ENCODE measurements around the gene E4F1.
"Not testable (repeated sequence)": the region's sequence is repeated elsewhere in the genome, so short reads cannot be mapped to it uniquely, and the experiment has no call there.

E4F1 gene

DNA sequence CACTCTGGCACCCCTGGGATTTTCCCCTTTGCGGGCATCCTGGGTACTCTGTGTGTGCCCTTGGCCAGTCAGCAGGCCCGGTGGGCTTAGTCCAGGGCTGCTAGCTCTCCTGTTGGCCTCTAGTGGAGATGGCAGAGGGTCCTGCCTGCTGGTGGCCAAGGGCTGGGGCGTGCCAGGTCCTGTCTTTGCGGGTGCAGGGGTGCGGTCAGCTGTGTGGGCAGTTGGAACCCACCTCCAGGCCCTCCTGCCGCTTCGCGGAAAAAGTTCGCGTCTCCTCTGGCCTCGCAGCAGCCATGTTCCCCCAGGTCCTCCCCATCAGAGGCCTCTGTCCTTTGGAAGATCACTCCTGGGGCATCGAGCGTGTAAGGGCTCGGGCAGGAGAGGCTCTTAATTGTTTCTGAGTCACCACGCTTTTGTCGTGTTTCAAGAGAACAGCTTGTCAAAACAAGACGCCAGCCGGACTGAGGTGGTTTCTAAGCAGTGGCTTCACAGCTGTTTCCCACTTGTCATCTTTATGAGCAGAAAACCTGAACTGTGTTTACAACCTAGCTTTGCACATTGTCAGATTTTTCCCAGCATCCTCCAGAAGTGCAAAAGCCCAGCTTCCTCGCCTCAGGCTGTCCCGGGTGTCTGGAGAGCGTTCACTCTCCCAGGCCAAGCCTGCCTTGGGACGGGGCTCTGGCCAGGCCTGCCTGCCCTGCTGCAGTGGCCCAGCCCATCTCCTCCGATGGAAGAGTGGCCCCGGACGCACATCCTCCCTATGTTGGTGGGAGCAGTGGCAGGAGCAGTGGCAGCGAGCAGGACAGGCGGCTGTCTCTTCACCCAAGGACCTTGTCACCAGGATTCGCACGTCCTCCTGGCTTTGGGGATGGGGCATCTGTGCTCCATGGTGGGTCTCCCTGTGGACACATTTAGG, 7.9 kb downstream of the E4F1 start:
- DNase-seq (ENCODE audit: low read depth) = no peak

- DNase-seq (ENCODE audit: low read depth) = no peak
Measured at GRCh38 chr16:2232094-2232990, 9.0 kb downstream of the E4F1 start.

GRCh38 chr16:2233046-2233775, 9.8 kb downstream of the E4F1 start:
- no peak for DNase-seq (ENCODE audit: low read depth)

- no peak for DNase-seq (ENCODE audit: low read depth)
Measured at GRCh38 chr16:2233872-2234812, 10.8 kb downstream of the E4F1 start.

DNA sequence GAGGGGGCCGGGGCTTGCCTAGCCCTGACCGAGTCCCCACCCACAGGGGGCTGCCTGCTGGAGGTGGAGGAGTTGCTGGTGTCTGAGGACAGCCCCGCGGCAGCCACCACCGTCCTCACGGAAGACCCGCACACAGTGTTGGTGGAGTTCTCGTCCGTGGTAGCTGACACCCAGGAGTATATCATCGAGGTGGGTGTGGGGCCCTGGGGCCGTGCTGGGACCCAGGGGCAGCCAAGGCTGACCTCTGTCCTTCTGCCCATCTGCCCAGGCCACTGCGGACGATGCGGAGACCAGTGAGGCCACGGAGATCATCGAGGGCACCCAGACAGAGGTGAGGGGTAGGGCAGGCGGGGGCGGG, 11.4 kb downstream of the E4F1 start:
- DNase-seq (ENCODE audit: low read depth) = no peak

- DNase-seq (ENCODE audit: low read depth) = no peak
Measured at GRCh38 chr16:2235234-2235651, 11.9 kb downstream of the E4F1 start.

DNA sequence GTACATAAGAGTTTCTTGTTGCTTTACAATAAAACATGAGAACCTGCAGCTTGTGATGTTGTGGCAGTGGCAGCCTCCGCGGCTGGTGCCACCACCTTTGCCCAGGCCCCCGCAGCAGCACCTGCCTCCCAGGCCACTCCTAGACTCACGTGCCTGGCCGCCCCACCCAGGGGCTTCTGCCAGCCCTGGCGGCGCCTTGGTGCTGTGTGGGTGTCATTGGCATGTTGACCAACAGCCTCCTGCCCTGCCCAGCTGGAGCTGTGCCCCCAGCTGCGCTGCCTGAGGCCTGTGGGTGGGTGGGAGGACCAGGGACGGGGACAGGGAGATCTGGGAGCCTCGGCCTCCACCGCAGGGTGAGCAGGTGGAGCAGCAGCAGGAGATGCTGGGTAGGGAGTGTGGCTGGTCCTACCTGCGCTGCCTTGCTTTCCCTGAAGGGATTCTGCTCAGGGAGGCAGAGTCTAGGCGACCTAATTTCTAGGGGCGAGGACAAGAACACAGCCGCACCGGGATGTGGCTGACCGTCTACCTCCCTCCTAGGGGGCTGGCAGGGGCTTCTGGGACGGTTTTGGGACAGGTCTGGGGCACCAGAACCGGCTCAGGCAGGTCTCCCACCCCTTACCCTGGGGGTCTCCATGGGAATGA, 12.4 kb downstream of the E4F1 start:
- no peak for DNase-seq (ENCODE audit: low read depth)

DNA sequence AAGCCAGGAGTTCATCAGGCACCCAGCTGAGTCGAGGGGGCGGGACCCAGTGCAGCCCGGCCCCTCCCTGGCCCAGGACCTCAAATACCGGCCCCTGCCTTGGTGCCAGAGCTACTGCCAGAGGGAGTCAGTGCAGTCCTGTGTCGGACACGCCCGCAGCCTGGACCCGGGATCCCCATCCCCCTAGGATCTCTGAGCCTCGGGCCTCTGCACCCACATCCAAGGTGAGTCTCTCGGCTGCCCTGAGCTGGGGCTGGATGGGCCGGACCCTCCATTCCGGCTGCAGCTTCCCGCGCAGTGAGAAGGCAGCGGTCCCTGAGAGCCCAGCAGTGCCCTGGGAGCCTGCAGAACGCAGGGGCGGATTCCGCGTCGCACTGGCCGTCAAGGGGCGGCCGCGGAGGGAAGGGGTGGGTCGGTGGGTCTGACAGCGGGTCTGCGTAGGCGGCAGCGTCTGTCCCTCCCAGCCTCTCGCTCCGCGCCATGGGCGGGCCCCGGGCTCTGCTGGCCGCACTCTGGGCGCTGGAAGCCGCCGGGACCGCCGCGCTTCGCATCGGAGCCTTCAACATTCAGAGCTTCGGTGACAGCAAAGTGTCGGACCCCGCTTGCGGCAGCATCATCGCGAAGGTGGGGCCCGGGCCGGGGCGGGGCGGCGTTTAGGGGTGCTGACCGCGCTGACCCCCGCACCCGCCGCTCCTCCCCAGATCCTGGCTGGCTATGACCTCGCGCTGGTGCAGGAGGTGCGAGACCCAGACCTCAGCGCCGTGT, 13.1 kb downstream of the E4F1 start, which contains the start of gene DNASE1L2:
Gene DNASE1L2 (plus strand): TSS at position 108 of the 765 bp plus-strand sequence. CDS start 373 bp downstream, at position 481.
- DNase-seq (ENCODE audit: low read depth) = no peak

DNA sequence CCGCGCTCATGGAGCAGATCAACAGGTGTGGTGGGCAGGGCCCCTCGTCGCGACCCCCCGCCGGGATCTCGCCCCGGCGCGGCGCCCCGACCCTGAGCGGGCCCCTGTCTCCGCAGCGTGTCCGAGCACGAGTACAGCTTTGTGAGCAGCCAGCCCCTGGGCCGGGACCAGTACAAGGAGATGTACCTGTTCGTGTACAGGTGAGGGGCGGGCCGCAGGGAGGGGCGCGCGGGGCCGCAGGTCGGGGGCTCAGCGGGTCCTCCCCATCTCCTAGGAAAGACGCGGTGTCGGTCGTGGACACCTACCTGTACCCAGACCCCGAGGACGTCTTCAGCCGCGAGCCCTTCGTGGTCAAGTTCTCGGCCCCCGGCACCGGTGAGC, 13.7 kb downstream of the E4F1 start:
- no peak for DNase-seq (ENCODE audit: low read depth)

- DNase-seq (ENCODE audit: low read depth) = no peak
Measured at GRCh38 chr16:2237493-2238149, 14.2 kb downstream of the E4F1 start.

GRCh38 chr16:2238150-2238837, 14.9 kb downstream of the E4F1 start:
- no peak for DNase-seq (ENCODE audit: low read depth)

- DNase-seq (ENCODE audit: low read depth) = no peak
Measured at GRCh38 chr16:2238838-2239675, 15.7 kb downstream of the E4F1 start.

GRCh38 chr16:2240331-2240730, 16.9 kb downstream of the E4F1 start:
- not testable (repeated sequence) for DNase-seq (ENCODE audit: low read depth)

GRCh38 chr16:2242598-2242997, 19.2 kb downstream of the E4F1 start:
- no peak for DNase-seq (ENCODE audit: low read depth)

DNA sequence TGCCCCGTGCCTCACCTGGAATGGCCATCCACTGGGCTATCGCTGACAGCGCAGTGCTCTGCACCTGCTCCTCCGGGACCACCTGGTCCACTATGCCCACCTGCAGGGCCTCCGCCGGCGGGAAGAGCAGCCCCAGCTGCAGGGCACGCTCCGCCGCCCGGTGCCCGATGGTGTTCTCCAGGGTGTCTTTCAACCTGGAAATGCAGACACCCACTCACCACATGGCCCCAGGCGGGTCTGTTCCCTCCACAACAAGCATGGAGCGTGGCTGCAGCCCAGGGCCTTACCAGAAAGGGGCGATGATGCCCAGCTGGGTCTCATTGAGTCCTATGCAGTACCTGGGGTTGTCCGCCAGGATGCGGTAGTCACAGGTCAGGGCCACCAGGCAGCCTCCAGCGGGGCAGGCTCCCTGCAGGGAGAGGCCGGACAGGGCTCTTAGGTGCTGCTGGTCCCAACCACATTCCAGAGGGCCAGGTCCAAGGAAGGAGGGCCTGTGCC, 19.7 kb downstream of the E4F1 start:
- no peak for DNase-seq (ENCODE audit: low read depth)

DNA sequence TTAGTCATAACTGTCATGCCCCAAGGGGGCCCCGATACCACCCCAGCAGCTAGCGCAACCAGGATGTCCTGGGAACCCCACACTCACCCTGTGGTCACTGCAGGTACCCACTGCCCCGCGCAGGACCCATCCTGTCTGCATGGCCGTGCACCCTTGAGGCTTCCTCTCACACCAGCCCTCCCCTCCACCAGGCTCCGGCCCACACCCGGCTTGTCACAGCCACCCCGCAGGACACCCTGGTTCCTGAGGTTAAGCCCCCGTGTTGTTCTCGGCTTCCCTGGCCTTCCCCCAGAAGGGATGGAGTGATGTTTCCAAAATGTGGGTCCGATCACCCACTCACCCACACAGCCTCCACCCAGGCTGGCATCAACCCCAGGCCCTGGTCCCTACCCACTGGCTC, 20.4 kb downstream of the E4F1 start:
- DNase-seq (ENCODE audit: low read depth) = no peak

GRCh38 chr16:2244301-2244700, 20.9 kb downstream of the E4F1 start:
- DNase-seq (ENCODE audit: low read depth) = no peak

All from stimulated activated CD8-positive, alpha-beta memory T cell treated with anti-CD3 and anti-CD28 coated beads, Interleukin-15, amount 100 ng/mL, for 24 hours (primary cell).